NB4 (cell line): ENCODE results near the gene ZMYND11.
A peak's percentile ranks its signal among the peaks of the same experiment; 100 is the strongest.

Source experiments
- DNase-seq: peaks from one replicate; pipeline ENCODE4 v3.0.0; 2010; ENCODE audit warnings: low read depth
- H3K4me3 ChIP-seq: one replicate; pipeline ENCODE4 v1.5.1; 2011; ENCODE audit warnings: mild to moderate bottlenecking, low read depth, low read length, moderate library complexity
- CTCF ChIP-seq: IDR thresholded peaks from one replicate; pipeline ENCODE4 v1.5.1; 2012; ENCODE audit warnings: low read depth, low read length
- MAX ChIP-seq: IDR thresholded peaks from 2 replicates; pipeline ENCODE4 v1.6.1; 2011; ENCODE audit warnings: low read depth, low read length
- MYC ChIP-seq: IDR thresholded peaks from 2 replicates; pipeline ENCODE4 v1.6.1; 2011; ENCODE audit warnings: low read depth, low read length
- POLR2A ChIP-seq: IDR thresholded peaks from 2 replicates; pipeline ENCODE4 v1.6.1; 2011; ENCODE audit warnings: mild to moderate bottlenecking; ENCODE audit not compliant: insufficient read length; ENCODE audit errors: extremely low read depth

The ZMYND11 gene

GRCh38 chr10:154348-154747 lies 19.1 kb downstream of the ZMYND11 start:
- DNase-seq = no peak
- TF ChIP-seq MYC (no peak), CTCF (no peak), MAX (no peak), POLR2A (no peak)
- no peak overlapping the region for H3K4me3 ChIP-seq

GRCh38 chr10:167383-167782 lies 32.1 kb downstream of the ZMYND11 start:
- TF ChIP-seq MAX (no peak), MYC (no peak), POLR2A (no peak), CTCF (no peak)
- H3K4me3 ChIP-seq = no peak overlapping the region
- no peak for DNase-seq

GRCh38 chr10:173741-174140 lies 38.5 kb downstream of the ZMYND11 start:
- no peak for DNase-seq

GRCh38 chr10:176677-177076 lies 41.4 kb downstream of the ZMYND11 start:
- DNase-seq = no peak
- no peak for TF ChIP-seq MYC
- no peak for TF ChIP-seq CTCF
- TF ChIP-seq POLR2A = no peak
- no peak for TF ChIP-seq MAX
- no peak overlapping the region for H3K4me3 ChIP-seq

More at GRCh38 chr10:173741-174140, 38.5 kb downstream of the ZMYND11 start:
- TF ChIP-seq MAX = no peak
- no peak for TF ChIP-seq MYC
- TF ChIP-seq CTCF = no peak
- TF ChIP-seq POLR2A = no peak
- no peak overlapping the region for H3K4me3 ChIP-seq

GRCh38 chr10:178208-178607 lies 43.0 kb downstream of the ZMYND11 start:
- TF ChIP-seq CTCF (no peak), POLR2A (no peak), MYC (no peak), MAX (no peak)
- no peak overlapping the region for H3K4me3 ChIP-seq
- DNase-seq = peak; percentile 52

GRCh38 chr10:178723-179122 lies 43.5 kb downstream of the ZMYND11 start:
- DNase-seq = no peak
- TF ChIP-seq MAX (no peak), CTCF (no peak), MYC (no peak), POLR2A (no peak)
- H3K4me3 ChIP-seq = no peak overlapping the region
